Measurements from ENCODE around the gene TMTC2.
A peak's percentile ranks its signal among the peaks of the same experiment; 100 is the strongest.

The TMTC2 gene

DNA sequence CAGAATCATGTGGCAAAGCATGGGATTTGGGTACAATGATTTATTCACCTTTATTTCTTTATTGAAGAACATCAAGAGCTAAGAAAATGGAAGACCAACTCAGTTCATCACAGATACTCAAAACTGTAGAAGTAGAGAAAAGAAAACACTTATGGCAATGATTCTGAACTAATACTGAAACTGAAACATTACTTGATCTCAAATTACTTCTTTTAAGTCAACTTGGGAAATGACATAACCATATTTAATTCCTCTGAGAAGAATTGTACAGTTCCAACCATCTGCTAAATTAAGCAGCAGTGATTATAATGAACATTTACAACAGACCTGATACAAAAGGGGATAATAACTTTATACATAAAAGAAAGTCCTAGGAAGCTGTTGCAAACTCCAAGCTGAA lies 466.5 kb downstream of the TMTC2 start:
- no peak for TF ChIP-seq CTCF (IDR thresholded peaks at IDR 0.05; ENCODE audit: poor library complexity, severe bottlenecking)
- H3K4me1 ChIP-seq (ENCODE audit: insufficient read depth, poor library complexity, severe bottlenecking), result no peaks in the 10 kb centered on the region
- no peak for ATAC-seq (ENCODE audit: low read depth)

DNA sequence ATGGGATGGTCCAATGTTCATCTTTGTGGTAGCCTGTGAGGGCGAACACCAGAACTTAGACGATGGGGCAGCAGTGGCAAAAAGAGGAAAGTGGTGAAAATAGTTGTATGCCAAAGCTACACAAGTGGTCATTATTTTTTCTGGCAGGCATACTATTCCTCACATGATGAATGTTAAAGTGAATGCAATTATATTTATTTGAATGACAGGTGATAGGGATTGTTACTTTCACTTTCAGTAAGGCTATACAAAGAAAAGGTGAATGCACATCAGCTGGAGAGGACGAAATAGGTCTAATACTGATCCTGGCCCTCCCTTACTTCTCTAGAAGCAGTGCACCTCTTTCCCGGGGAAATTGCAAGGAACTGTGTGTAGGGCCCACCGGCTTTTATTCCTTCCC lies 470.1 kb downstream of the TMTC2 start:
- Histone ChIP-seq H3K27ac (ENCODE audit: poor library complexity, severe bottlenecking) (no peak overlapping the region), H3K27me3 (ENCODE audit: insufficient read depth, poor library complexity, severe bottlenecking) (no peaks in the 10 kb centered on the region), H3K36me3 (ENCODE audit: low read depth) (no peaks in the 10 kb centered on the region), H3K9me3 (ENCODE audit: severe bottlenecking) (no peaks in the 10 kb centered on the region), H3K4me3 (ENCODE audit: severe bottlenecking) (no peak overlapping the region), H3K4me1 (ENCODE audit: insufficient read depth, poor library complexity, severe bottlenecking) (no peaks in the 10 kb centered on the region)
- no peak for TF ChIP-seq CTCF (IDR thresholded peaks at IDR 0.05; ENCODE audit: poor library complexity, severe bottlenecking)
- DNase-seq (ENCODE audit: low spot score) (no peak), ATAC-seq (ENCODE audit: low read depth) (no peak)

More for the DNA sequence above, 466.5 kb downstream of the TMTC2 start:
- Histone ChIP-seq H3K36me3 (ENCODE audit: low read depth) (no peaks in the 10 kb centered on the region), H3K4me3 (ENCODE audit: severe bottlenecking) (no peak overlapping the region), H3K27me3 (ENCODE audit: insufficient read depth, poor library complexity, severe bottlenecking) (no peaks in the 10 kb centered on the region), H3K9me3 (ENCODE audit: severe bottlenecking) (no peaks in the 10 kb centered on the region), H3K27ac (ENCODE audit: poor library complexity, severe bottlenecking) (no peak overlapping the region)
- DNase-seq (ENCODE audit: low spot score), result no peak

DNA sequence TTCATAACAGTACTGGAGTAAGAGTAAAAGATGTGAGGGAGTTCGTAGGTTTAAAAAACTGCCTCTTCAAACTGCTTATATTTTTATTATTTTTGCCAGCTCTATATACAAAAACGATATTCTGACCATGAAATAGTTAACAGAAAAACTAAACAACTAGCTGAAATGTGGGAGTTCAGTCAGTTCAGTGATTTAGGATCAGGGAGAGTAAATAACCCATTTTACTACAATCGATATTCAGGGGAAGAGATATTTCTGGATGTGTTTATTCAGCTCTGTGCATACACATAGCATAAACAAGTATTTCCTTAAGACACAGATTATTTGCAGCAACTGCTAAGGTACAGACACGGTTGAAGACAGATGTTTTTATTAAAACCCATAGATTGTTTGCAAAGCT lies 470.9 kb downstream of the TMTC2 start:
- no peaks in the 10 kb centered on the region for H3K36me3 ChIP-seq (ENCODE audit: low read depth)
- no peak overlapping the region for H3K27ac ChIP-seq (ENCODE audit: poor library complexity, severe bottlenecking)
- TF ChIP-seq CTCF (IDR thresholded peaks at IDR 0.05; ENCODE audit: poor library complexity, severe bottlenecking), result no peak
- ATAC-seq (ENCODE audit: low read depth), result no peak
- H3K9me3 ChIP-seq (ENCODE audit: severe bottlenecking), result no peaks in the 10 kb centered on the region
- H3K27me3 ChIP-seq (ENCODE audit: insufficient read depth, poor library complexity, severe bottlenecking), result no peaks in the 10 kb centered on the region
- no peak for DNase-seq (ENCODE audit: low spot score)
- H3K4me3 ChIP-seq (ENCODE audit: severe bottlenecking), result no peak overlapping the region
- H3K4me1 ChIP-seq (ENCODE audit: insufficient read depth, poor library complexity, severe bottlenecking), result no peaks in the 10 kb centered on the region

- Histone ChIP-seq H3K27ac (ENCODE audit: poor library complexity, severe bottlenecking) (no peak overlapping the region), H3K9me3 (ENCODE audit: severe bottlenecking) (no peaks in the 10 kb centered on the region), H3K36me3 (ENCODE audit: low read depth) (no peaks in the 10 kb centered on the region), H3K27me3 (ENCODE audit: insufficient read depth, poor library complexity, severe bottlenecking) (no peaks in the 10 kb centered on the region), H3K4me3 (ENCODE audit: severe bottlenecking) (no peak overlapping the region), H3K4me1 (ENCODE audit: insufficient read depth, poor library complexity, severe bottlenecking) (no peaks in the 10 kb centered on the region)
- DNase-seq (ENCODE audit: low spot score), result no peak
- no peak for TF ChIP-seq CTCF (IDR thresholded peaks at IDR 0.05; ENCODE audit: poor library complexity, severe bottlenecking)
- ATAC-seq (ENCODE audit: low read depth), result no peak
Measured at GRCh38 chr12:83158613-83159207, 472.0 kb downstream of the TMTC2 start.

DNA sequence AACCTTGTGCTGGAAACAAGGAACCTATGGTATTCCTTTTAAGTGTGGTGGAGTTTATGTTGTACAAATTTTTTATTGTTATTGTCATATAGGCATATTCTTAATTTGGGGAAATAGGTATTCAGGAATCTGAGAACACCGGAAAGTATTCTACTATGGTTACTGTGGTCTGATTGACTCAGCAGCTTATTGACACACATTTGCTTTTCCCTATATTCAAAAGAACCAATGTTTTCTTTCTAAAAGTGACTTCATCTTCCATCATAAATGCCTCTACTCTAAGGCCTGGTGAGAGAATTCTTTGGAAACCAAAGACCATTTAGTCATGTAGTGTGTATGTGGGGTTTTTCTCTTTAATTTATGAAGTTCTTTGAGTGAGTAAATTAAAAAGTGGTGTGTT lies 474.8 kb downstream of the TMTC2 start:
- DNase-seq (ENCODE audit: low spot score) (no peak), ATAC-seq (ENCODE audit: low read depth) (peak; percentile 58; the same call in 2 of the 3 replicates)
- Histone ChIP-seq H3K4me1 (ENCODE audit: insufficient read depth, poor library complexity, severe bottlenecking) (no peaks in the 10 kb centered on the region), H3K4me3 (ENCODE audit: severe bottlenecking) (no peak overlapping the region), H3K9me3 (ENCODE audit: severe bottlenecking) (no peaks in the 10 kb centered on the region), H3K27ac (ENCODE audit: poor library complexity, severe bottlenecking) (no peak overlapping the region), H3K36me3 (ENCODE audit: low read depth) (no peaks in the 10 kb centered on the region), H3K27me3 (ENCODE audit: insufficient read depth, poor library complexity, severe bottlenecking) (no peaks in the 10 kb centered on the region)
- TF ChIP-seq CTCF (IDR thresholded peaks at IDR 0.05; ENCODE audit: poor library complexity, severe bottlenecking), result no peak
